Effector memory CD4-positive, alpha-beta T cell (primary cell): Measurements from ENCODE around the gene CIAO3.
"Not testable (repeated sequence)": the region's sequence is repeated elsewhere in the genome, so short reads cannot be mapped to it uniquely, and the experiment has no call there.

ENCODE experiments used
- DNase-seq, 3 donors: peaks; one replicate each; pipeline ENCODE4 v3.0.0-alpha.2; 2020
- H3K27ac ChIP-seq: 2 replicates; pipeline ENCODE4 v1.7.0; 2013; ENCODE audit warnings: mild to moderate bottlenecking, low read length, moderate library complexity; ENCODE audit not compliant: insufficient read depth, poor library complexity, severe bottlenecking
- H3K27me3 ChIP-seq: replicated peaks from 2 replicates; pipeline ENCODE4 v1.7.0; 2013; ENCODE audit warnings: mild to moderate bottlenecking, low read length; ENCODE audit not compliant: insufficient read depth, control insufficient read depth, poor library complexity, severe bottlenecking
- H3K36me3 ChIP-seq: 2 replicates; pipeline ENCODE4 v1.7.0; 2013; ENCODE audit warnings: mild to moderate bottlenecking, low read length, moderate library complexity; ENCODE audit not compliant: control insufficient read depth, insufficient read depth
- H3K4me1 ChIP-seq: 2 replicates; pipeline ENCODE4 v1.7.0; 2013; ENCODE audit warnings: low read length, mild to moderate bottlenecking; ENCODE audit not compliant: control insufficient read depth, insufficient read depth, poor library complexity, severe bottlenecking
- H3K4me3 ChIP-seq: 2 replicates; pipeline ENCODE4 v1.7.0; 2013; ENCODE audit warnings: low read length, low read depth, mild to moderate bottlenecking; ENCODE audit not compliant: insufficient read depth, poor library complexity, severe bottlenecking
- H3K9me3 ChIP-seq: 2 replicates; pipeline ENCODE4 v1.7.0; 2013; ENCODE audit warnings: mild to moderate bottlenecking, low read length, moderate library complexity; ENCODE audit not compliant: control insufficient read depth

The CIAO3 gene

DNA sequence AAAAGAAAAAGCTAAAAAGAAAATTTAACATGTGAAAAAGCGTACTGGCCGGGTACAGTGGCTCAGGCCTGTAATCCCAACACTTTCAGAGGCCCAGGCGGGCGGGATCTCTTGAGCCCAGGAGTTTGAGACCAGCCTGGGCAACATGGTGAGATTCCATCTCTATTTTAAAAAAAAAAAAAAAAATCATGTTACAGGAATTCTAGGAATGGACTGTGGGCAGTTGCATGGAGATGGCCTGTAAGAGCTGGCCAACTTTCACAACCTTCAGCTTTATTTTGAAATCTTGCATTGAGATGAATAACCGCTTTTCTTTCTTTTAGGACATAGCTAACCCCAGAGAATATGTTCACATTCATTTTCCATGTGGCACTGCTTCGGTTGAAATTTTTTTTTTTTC is 8.2 kb upstream of the CIAO3 start:
- no peaks in the 10 kb centered on the region for H3K36me3 ChIP-seq
- H3K4me1 ChIP-seq, result no peaks in the 10 kb centered on the region
- H3K9me3 ChIP-seq, result no peaks in the 10 kb centered on the region
- H3K27ac ChIP-seq, result no peak overlapping the region
- H3K4me3 ChIP-seq, result no peak overlapping the region
- H3K27me3 ChIP-seq, result no peaks in the 10 kb centered on the region
- DNase-seq, result no peak

DNA sequence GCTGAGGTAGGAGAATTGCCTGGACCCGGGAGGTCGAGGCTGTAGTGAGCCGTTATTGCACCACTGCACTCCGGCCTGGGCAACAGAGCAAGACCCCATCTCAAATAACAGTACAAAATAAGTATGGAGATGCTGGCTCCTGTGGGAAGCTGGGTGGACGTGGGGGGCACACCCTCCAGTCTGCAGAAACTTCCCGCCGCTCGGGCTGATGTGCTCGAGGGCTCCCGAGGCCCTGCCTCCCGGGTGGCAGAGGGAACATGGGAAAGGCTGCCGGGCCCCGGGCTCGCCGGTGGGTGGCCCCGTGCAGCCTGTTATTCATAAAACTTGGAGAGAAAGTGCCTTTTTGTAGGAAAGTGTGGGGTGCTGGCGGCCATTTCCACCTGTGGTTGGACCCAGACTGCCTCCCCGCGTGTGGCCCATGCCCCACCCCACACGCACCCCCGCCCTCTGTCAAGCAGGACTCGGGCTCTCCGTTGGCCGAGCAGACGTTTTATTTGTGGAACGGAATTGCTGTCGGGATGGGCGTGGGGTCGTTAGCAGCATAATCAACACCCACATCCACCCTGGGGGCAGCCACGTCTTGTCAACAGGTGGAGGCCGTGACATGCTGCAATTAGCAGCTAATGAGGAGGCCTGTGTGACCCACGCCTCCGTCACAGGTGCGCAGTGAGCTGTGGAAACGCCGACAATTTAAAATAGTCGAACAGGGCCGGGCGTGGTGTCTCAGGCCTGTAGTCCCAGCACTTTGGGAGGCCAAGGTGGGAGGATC is 7.4 kb upstream of the CIAO3 start:
- Histone ChIP-seq H3K36me3 (no peaks in the 10 kb centered on the region), H3K27ac (no peak overlapping the region), H3K27me3 (no peaks in the 10 kb centered on the region), H3K9me3 (no peaks in the 10 kb centered on the region), H3K4me3 (no peak overlapping the region), H3K4me1 (no peaks in the 10 kb centered on the region)
- no peak for DNase-seq

- DNase-seq, result no peak
- H3K36me3 ChIP-seq, result no peaks in the 10 kb centered on the region
- no peak overlapping the region for H3K27ac ChIP-seq
- H3K27me3 ChIP-seq, result no peaks in the 10 kb centered on the region
- no peaks in the 10 kb centered on the region for H3K4me1 ChIP-seq
- no peaks in the 10 kb centered on the region for H3K9me3 ChIP-seq
- no peak overlapping the region for H3K4me3 ChIP-seq
Observed at GRCh38 chr16:746637-747036, 5.8 kb upstream of the CIAO3 start.

DNA sequence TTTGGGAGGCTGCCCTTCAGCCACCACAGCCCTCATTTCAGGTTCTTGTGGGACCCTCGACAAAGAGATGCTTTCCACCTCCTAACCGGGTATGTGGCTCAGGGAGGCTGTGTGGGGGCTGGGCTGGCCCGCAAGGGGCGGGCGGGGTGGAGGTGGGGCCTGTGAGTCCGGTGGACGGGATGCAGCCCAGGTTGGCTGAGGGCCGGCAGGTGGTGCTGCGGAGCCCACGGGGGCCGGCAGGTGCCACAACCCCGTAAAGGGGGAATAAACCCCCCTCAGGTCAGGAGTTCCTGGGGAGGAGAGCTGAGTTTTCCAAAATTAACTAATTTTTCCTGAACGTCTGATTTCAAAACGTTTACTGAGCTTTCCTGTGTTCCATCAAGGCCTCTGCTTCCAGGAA is 4.9 kb upstream of the CIAO3 start:
- Histone ChIP-seq H3K36me3 (no peaks in the 10 kb centered on the region), H3K4me1 (no peaks in the 10 kb centered on the region), H3K4me3 (no peak overlapping the region), H3K27me3 (no peaks in the 10 kb centered on the region), H3K9me3 (no peaks in the 10 kb centered on the region), H3K27ac (no peak overlapping the region)
- no peak for DNase-seq

DNA sequence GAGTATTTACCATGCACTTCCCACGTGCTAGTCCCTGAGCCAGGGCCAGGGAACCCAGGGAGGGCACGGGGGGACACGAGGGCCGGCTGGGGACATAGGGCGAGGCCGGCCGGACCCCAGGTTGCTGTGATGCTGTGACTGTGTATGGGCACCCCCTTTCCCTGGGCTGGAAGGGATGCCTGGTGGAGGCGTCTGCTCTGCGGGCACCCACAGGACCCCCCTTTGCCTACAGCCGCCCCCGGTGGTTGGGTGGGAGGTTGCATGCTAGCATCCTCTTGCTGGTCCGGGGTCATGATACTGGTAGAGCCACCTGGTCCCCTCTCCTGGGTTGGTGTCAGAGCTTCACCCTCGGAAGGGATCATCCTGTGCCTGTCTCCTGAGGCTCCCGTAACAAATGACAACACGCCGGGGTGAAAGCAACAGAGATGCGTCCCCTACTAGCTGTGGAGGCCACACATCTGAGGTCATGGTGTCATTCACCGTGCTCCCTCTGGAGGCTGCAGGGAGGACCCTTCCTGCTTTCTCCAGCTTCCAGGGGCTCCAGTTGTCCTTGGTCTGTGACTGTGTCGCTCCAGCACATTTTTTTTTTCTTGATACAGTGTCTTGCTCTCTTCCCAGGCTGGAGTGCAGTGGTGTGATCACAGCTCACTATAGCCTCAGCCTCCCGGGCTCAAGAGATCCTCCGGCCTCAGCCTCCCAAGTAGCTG is 3.1 kb upstream of the CIAO3 start:
- peaks cover 14% of the 10 kb centered on the region for H3K4me1 ChIP-seq
- no peaks in the 10 kb centered on the region for H3K27me3 ChIP-seq
- no peak overlapping the region for H3K27ac ChIP-seq
- DNase-seq, result no peak
- H3K9me3 ChIP-seq, result no peaks in the 10 kb centered on the region
- no peaks in the 10 kb centered on the region for H3K36me3 ChIP-seq
- no peak overlapping the region for H3K4me3 ChIP-seq

DNA sequence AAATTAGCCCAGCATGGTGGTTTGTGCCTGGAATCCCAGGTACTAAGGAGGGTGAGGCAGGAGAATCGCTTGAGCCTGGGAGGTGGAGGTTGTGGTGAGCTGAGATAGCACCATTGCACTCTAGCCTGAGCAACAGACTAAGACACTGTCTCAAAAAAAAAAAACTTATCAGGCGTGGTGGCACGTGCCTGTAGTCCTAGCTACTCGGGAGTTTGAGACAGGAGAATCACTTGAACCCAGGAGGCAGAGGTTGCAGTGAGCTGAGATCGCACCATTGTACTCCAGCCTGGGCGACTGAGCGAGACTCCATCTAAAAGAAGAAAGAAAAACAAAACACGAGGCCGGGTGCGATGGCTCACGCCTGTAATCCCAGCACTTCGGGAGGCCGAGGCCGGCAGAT is 2.1 kb upstream of the CIAO3 start:
- not testable (repeated sequence) for H3K36me3 ChIP-seq, DNase-seq, H3K27me3 ChIP-seq, H3K4me3 ChIP-seq, H3K9me3 ChIP-seq, H3K27ac ChIP-seq
- peaks cover 14% of the 10 kb centered on the region for H3K4me1 ChIP-seq

DNA sequence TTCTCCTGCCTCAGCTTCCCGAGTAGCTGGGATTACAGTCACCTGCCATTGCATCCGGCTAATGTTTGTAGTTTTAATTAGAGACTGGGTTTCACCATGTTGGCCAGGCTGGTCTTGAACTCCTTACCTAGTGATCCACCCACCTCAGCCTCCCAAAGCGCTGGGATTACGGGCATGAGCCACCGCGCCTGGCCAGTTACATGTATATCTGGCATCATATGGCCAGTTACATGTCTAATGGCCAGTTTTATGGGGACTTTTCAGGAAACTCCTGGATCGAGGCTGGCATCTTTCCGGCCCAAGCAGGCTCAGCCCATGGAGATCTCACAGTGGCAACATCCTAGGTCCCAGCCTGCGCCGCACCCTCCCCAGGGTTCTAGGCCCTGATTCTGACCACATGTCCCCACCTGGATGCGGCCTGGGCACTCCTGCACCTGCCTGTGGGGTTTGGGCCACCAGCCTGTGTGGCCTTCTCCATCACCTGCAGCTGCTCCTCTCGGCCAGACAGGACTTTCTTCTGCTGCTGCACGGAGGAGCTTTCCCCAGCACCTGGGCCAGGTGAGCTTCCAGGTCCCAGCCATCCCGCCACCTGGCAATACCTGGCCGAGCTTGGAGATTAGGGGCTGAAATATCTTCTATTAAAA is 1.3 kb upstream of the CIAO3 start:
- Histone ChIP-seq H3K4me3 (no peak overlapping the region), H3K36me3 (peaks cover 5% of the 10 kb centered on the region), H3K27ac (no peak overlapping the region), H3K9me3 (no peaks in the 10 kb centered on the region), H3K27me3 (no peaks in the 10 kb centered on the region), H3K4me1 (peaks cover 14% of the 10 kb centered on the region)
- no peak for DNase-seq

DNA sequence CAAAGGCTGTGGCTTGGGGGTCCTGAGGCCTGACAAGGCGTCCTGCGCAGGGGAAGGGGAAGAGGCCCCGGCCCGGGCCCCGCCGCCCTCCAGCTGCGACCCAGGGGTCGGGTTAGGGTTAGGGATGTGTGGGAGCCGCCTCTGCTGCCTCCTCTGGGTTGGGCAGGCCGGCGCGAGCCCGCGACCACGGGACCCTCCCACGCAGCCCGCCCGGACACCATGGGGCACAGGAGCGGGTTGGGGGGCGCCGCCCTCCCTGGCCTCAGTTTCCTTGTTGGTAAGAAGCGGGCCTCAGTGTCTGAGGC is 386 bp downstream of the CIAO3 start:
- Histone ChIP-seq H3K27me3 (no peaks in the 10 kb centered on the region), H3K4me1 (peaks cover 14% of the 10 kb centered on the region), H3K4me3 (peak overlapping the region; percentile 94), H3K36me3 (peaks cover 22% of the 10 kb centered on the region), H3K9me3 (no peaks in the 10 kb centered on the region), H3K27ac (peak overlapping the region; percentile 83)
- no peak for DNase-seq

- no peaks in the 10 kb centered on the region for H3K27me3 ChIP-seq
- peaks cover 14% of the 10 kb centered on the region for H3K4me1 ChIP-seq
- H3K4me3 ChIP-seq, result peak overlapping the region; percentile 94
- peak overlapping the region; percentile 83 for H3K27ac ChIP-seq
- no peaks in the 10 kb centered on the region for H3K9me3 ChIP-seq
- H3K36me3 ChIP-seq, result peaks cover 24% of the 10 kb centered on the region
- no peak for DNase-seq
Observed at GRCh38 chr16:739560-740458, 988 bp downstream of the CIAO3 start.
